GM19240 (cell line): ENCODE data around the gene TRIM26.
"Not testable (repeated sequence)": the region's sequence is repeated elsewhere in the genome, so short reads cannot be mapped to it uniquely, and the experiment has no call there.

Experiments used
- DNase-seq: peaks from one replicate; pipeline ENCODE4 v3.0.0; 2011; ENCODE audit warnings: low spot score; ENCODE audit not compliant: insufficient read length

Gene TRIM26

GRCh38 chr6:30154709-30155519 lies 58.3 kb downstream of the TRIM26 start:
- no peak for DNase-seq

- DNase-seq = no peak
These were observed 59.1 kb downstream of the TRIM26 start for GRCh38 chr6:30154061-30154460.

- DNase-seq = no peak
These were observed 60.1 kb downstream of the TRIM26 start for GRCh38 chr6:30152910-30153610.

GRCh38 chr6:30152016-30152673 lies 61.1 kb downstream of the TRIM26 start:
- no peak for DNase-seq

- DNase-seq = no peak
These were observed 61.6 kb downstream of the TRIM26 start for GRCh38 chr6:30151580-30151979.

GRCh38 chr6:30150671-30151395 lies 62.4 kb downstream of the TRIM26 start:
- no peak for DNase-seq

GRCh38 chr6:30149858-30150550 lies 63.2 kb downstream of the TRIM26 start:
- no peak for DNase-seq

GRCh38 chr6:30149234-30149633 lies 64.0 kb downstream of the TRIM26 start:
- DNase-seq = no peak

GRCh38 chr6:30147096-30147495 lies 66.1 kb downstream of the TRIM26 start:
- no peak for DNase-seq

- no peak for DNase-seq
These were observed 67.4 kb downstream of the TRIM26 start for GRCh38 chr6:30145818-30146217.

GRCh38 chr6:30144811-30145210 lies 68.4 kb downstream of the TRIM26 start:
- DNase-seq = no peak

GRCh38 chr6:30143780-30144179 lies 69.4 kb downstream of the TRIM26 start:
- DNase-seq = no peak

GRCh38 chr6:30142665-30143064 lies 70.5 kb downstream of the TRIM26 start:
- no peak for DNase-seq

- not testable (repeated sequence) for DNase-seq
These were observed 73.0 kb downstream of the TRIM26 start for GRCh38 chr6:30140240-30140639.

- no peak for DNase-seq
These were observed 76.5 kb downstream of the TRIM26 start for GRCh38 chr6:30136570-30137286.

- DNase-seq = no peak
These were observed 77.4 kb downstream of the TRIM26 start, which contains the start of gene TRIM40 for GRCh38 chr6:30135757-30136156. Gene TRIM40, plus strand, starts transcription at chr6:30136140. Its CDS starts 897 bp downstream, at chr6:30137037.

GRCh38 chr6:30135147-30135546 lies 78.1 kb downstream of the TRIM26 start:
- DNase-seq = no peak
